Heart left ventricle (tissue), 16 donors: ENCODE data around the gene QPRT. TPM values are rescaled to one million over a fixed set of nuclear protein-coding genes. Genes with fewer than 3 reads are reported as not detected.
"Not testable (repeated sequence)": the region's sequence is repeated elsewhere in the genome, so short reads cannot be mapped to it uniquely, and the experiment has no call there.

Source experiments
- ATAC-seq, 4 donors: fragments of 200-7000 bp; cut with Tn5 transposase; one replicate each; pipeline ENCODE4 v1.9.1; 2020 to 2022; ENCODE audit warnings: moderate library complexity in 4 of 4, mild to moderate bottlenecking in 3 of 4, moderate number of reproducible peaks in 1 of 4
- DNase-seq, 5 donors: peaks; one replicate each; pipeline ENCODE4 v3.0.0-alpha.2; 2020
- H3K27ac ChIP-seq, 12 donors: fragments of 200-600 bp; sonication (generic) in 4 of 12; one replicate each; pipeline versions ENCODE4 v1.5.0 to v1.8.0; 2016 to 2022; ENCODE audit warnings: mild to moderate bottlenecking in 2 of 12
- H3K27me3 ChIP-seq, 9 donors: fragments of 200-600 bp; sonication (generic) in 2 of 9; one replicate each; pipeline versions ENCODE4 v1.5.1 to v1.8.0; 2016 to 2022; ENCODE audit warnings: mild to moderate bottlenecking in 3 of 9
- H3K36me3 ChIP-seq, 9 donors: fragments of 200-600 bp; sonication (generic) in 2 of 9; one replicate each; pipeline versions ENCODE4 v1.5.0 to v1.8.0; 2018 to 2022; ENCODE audit warnings: mild to moderate bottlenecking in 2 of 9
- H3K4me1 ChIP-seq, 12 donors: fragments of 200-600 bp; sonication (generic) in 4 of 12; one replicate each; pipeline versions ENCODE4 v1.5.0 to v1.8.0; 2016 to 2022; ENCODE audit warnings: mild to moderate bottlenecking in 3 of 12
- H3K4me3 ChIP-seq, 12 donors: fragments of 200-600 bp; sonication (generic) in 4 of 12; one replicate each; pipeline versions ENCODE4 v1.5.0 to v1.8.0; 2017 to 2022; ENCODE audit warnings: mild to moderate bottlenecking in 9 of 12, moderate library complexity in 4 of 12
- H3K9me3 ChIP-seq, 12 donors: fragments of 200-600 bp; sonication (generic) in 4 of 12; one replicate each; pipeline versions ENCODE4 v1.5.0 to v1.8.0; 2016 to 2022; ENCODE audit warnings: mild to moderate bottlenecking in 1 of 12
- POLR2A ChIP-seq, 2 donors: fragments of 450-650 bp; IDR thresholded peaks; one replicate each; pipeline ENCODE4 v1.6.1; 2017; ENCODE audit warnings: antibody characterized with exemption in 2 of 2, mild to moderate bottlenecking in 2 of 2, moderate library complexity in 2 of 2
- WGBS, 4 donors: extraction: QIAGEN DNeasy Blood & Tissue Kit in 2 of 4; methylation state at CpG; one replicate each; pipeline versions ENCODE4 v1.1.5 to v1.1.7; 2013 to 2018; 5-methylcytosine and 5-hydroxymethylcytosine counted together
- intact Hi-C, 10 donors: fragments of 100-400 bp; cut with DNase I; formaldehyde crosslinking; loops; one replicate each; pipeline versions ENCODE4 v1.11.1 to v1.14.2; 2022
- polyA plus RNA-seq, 2 donors: library from polyadenylated mRNA; stranded (reverse); fragments of 200-250 nt; gene quantifications; one replicate each; pipeline ENCODE4 v1.2.3, GENCODE V29; 2013
- total RNA-seq, 9 donors: library from RNA; depleted of rRNA in 2 of 9; stranded (reverse); fragments of >200 nt in 2 of 9; fragmentation: NEBNext Ultra II Directional in 3 of 9; extraction: Animal tissue kit (Norgen Biotek cat#: 25700) in 3 of 9; gene quantifications; one replicate each; pipeline versions ENCODE4 v1.1.0 to v1.2.4, GENCODE V29; 2016 to 2023
- TF ChIP-seq, protein P1 (sequence below), 12 donors: fragments of 200-600 bp; sonication (generic) in 4 of 12; IDR thresholded peaks; one replicate each; pipeline versions ENCODE4 v1.5.0 to v1.8.0; 2018 to 2022; ENCODE audit warnings: antibody characterized with exemption in 12 of 12, mild to moderate bottlenecking in 5 of 12
- donor health status: ischemic (EF 13 %, LVEDD 7.1; RV severe dilation, severe dysfunction).
- donor health status: healthy with polysubstance abuse.
- donor health status: DM: no; HTN: yes; CAD: no.
- donor health status: DM: no; HTN: no; CAD: no.
- donor health status: ischemic (EF 25% LVEDD 6.9; RV normal size, moderate dysfunction).
- donor health status: ischemic (EF 25% LVEDD 5.7; RV mildly dilated, moderate dysfunction).
- donor health status: healthy.
- donor health status: DM: yes; HTN: yes; CAD: no.
- donor health status: ischemic (EF 35%, LVEDD 5.7; RV mildly dilated, moderate dysfunction).
- donor health status: nonischemic (EF 11% LVEDD 7.7; RV severe dilation, severe dysfunction).
- donor health status: DM: yes; HTN: yes; CAD: no.
- donor health status: PGD.
- donor health status: ischemic (EF 29% LVEDD 5.4; RV normal size, mild dysfunction).
- donor health status: nonischemic (EF 23%, LVEDD 6.1; RV moderate dilation, normal function).

The QPRT gene
- total and polyA plus RNA-seq, 11 donors = 3.6 to 36.5 (median 23.1) TPM

DNA sequence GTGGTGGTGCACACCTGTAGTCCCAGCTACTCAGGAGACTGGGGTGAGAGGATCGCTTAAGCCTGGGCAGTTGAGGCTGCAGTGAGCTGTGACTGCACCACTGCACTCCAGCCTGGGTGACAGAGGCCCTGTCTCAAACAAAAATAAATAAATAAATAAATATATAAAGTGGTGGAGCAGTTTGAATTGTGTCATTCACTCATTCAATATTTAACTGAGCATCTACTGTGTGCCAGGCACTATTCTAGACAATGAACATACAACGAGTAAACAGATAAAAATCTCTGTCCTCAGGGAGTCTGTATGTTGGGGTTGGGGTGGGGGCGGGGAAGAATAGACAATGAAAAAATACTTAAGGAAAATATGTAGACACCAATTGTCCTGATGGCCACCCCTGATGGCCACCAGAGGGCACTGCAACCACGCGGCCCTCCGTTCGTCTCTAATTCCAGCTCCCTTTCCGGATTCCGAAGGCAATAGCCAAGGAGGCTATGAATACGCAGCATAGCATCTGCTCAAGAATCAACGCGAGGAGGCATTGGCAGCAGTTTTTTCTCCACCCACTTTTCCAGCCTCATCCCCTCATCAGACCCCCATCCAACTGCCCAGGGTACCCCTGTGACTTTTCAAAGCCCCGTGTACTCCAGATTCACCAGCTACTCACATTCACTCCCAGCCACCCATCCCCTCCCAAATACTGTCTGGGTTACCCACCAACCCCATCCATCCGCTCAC is 21.4 kb downstream of the QPRT start:
- ATAC-seq (peak; percentile 58 to 88 (median 85)), DNase-seq (peak; percentile 68 to 85 (median 74))
- no peaks in the 10 kb centered on the region for H3K36me3 ChIP-seq
- H3K4me1 ChIP-seq = peaks cover 0 to 7% (median 0%) of the 10 kb centered on the region in 12 donors
- WGBS, 4 donors = 12 to 16% (median 14%) methylated on average over 14 of the region's 14 CpGs
- intact Hi-C loops = loop anchor here in 8 of 10 donors (1.0 to 10.0 kb wide), 7 partner anchors 87 to 324 kb away; partner anchors contain the start of genes C16orf92 (in 5 of the 8), PAGR1 (in 1 of the 8) and PRRT2 (in 1 of the 8)
- no peak overlapping the region for H3K4me3 ChIP-seq
- H3K9me3 ChIP-seq = no peaks in the 10 kb centered on the region
- TF ChIP-seq, protein P1, sequence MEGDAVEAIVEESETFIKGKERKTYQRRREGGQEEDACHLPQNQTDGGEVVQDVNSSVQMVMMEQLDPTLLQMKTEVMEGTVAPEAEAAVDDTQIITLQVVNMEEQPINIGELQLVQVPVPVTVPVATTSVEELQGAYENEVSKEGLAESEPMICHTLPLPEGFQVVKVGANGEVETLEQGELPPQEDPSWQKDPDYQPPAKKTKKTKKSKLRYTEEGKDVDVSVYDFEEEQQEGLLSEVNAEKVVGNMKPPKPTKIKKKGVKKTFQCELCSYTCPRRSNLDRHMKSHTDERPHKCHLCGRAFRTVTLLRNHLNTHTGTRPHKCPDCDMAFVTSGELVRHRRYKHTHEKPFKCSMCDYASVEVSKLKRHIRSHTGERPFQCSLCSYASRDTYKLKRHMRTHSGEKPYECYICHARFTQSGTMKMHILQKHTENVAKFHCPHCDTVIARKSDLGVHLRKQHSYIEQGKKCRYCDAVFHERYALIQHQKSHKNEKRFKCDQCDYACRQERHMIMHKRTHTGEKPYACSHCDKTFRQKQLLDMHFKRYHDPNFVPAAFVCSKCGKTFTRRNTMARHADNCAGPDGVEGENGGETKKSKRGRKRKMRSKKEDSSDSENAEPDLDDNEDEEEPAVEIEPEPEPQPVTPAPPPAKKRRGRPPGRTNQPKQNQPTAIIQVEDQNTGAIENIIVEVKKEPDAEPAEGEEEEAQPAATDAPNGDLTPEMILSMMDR (IDR thresholded peaks at IDR 0.05) = peak; percentile 86 to 94 (median 88)
- no peak for TF ChIP-seq POLR2A (IDR thresholded peaks at IDR 0.05)
- no peaks in the 10 kb centered on the region for H3K27me3 ChIP-seq
- no peak overlapping the region for H3K27ac ChIP-seq

GRCh38 chr16:29701214-29701555 is 22.2 kb downstream of the QPRT start:
- Histone ChIP-seq H3K4me3 (no peak overlapping the region), H3K27me3 (no peaks in the 10 kb centered on the region), H3K9me3 (no peaks in the 10 kb centered on the region), H3K4me1 (peaks cover 0 to 7% (median 0%) of the 10 kb centered on the region in 12 donors), H3K27ac (no peak overlapping the region), H3K36me3 (no peaks in the 10 kb centered on the region)
- intact Hi-C loops = loop anchor here in 6 of 10 donors (1.0 to 10.0 kb wide), 7 partner anchors 86 to 324 kb away; partner anchors contain the start of genes C16orf92 (in 5 of the 6), PAGR1 (in 1 of the 6) and PRRT2 (in 1 of the 6)
- 68 to 79% (median 76%) methylated on average over 5 of the region's 5 CpGs for WGBS, 4 donors
- no peak for TF ChIP-seq POLR2A (IDR thresholded peaks at IDR 0.05)
- TF ChIP-seq, protein P1 (IDR thresholded peaks at IDR 0.05) = no peak
- ATAC-seq (no peak), DNase-seq (no peak)

GRCh38 chr16:29702269-29702668 is 23.3 kb downstream of the QPRT start:
- WGBS, 4 donors = 81 to 88% (median 85%) methylated on average over 13 of the region's 13 CpGs

DNA sequence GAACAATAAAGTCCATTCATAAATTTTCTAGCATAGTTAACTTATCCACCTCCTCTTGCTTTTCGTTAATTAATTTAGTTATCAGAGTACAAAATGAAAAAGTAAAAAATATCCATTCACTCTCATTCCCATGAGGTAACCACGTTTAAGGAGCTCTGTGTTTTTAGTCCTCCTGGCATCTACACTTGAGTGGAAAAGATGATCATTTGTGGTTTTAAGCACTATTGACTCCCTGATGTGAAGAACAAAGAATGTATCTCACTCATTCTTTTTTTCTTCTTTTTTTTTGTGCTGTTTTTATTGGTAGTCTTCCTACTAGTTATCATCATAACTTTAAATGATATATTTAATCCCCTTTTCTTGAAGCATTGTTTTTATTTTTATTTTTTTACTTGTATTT is 26.1 kb downstream of the QPRT start:
- Histone ChIP-seq H3K36me3 (no peaks in the 10 kb centered on the region), H3K4me1 (peaks cover 0 to 8% (median 0%) of the 10 kb centered on the region in 12 donors), H3K27ac (no peak overlapping the region), H3K9me3 (no peaks in the 10 kb centered on the region), H3K27me3 (no peaks in the 10 kb centered on the region), H3K4me3 (no peak overlapping the region)
- TF ChIP-seq POLR2A (IDR thresholded peaks at IDR 0.05) = no peak
- TF ChIP-seq, protein P1 (IDR thresholded peaks at IDR 0.05) = no peak
- ATAC-seq (no peak), DNase-seq (no peak)
- intact Hi-C loops = loop anchor here in 2 of 10 donors (10.0 kb wide), 2 partner anchors 110 to 320 kb away; partner anchors contain the start of genes C16orf92 (in 1 of the 2), PAGR1 (in 1 of the 2) and PRRT2 (in 1 of the 2)
- 65 to 70% (median 68%) methylated on average over 2 of the region's 2 CpGs for WGBS, 4 donors

More at GRCh38 chr16:29702269-29702668, 23.3 kb downstream of the QPRT start:
- peaks cover 0 to 7% (median 0%) of the 10 kb centered on the region in 12 donors for H3K4me1 ChIP-seq
- intact Hi-C loops = loop anchor here in 6 of 10 donors (5.0 to 10.0 kb wide), 6 partner anchors 85 to 323 kb away; partner anchors contain the start of genes C16orf92 (in 5 of the 6), PAGR1 (in 1 of the 6) and PRRT2 (in 1 of the 6)
- no peaks in the 10 kb centered on the region for H3K36me3 ChIP-seq
- no peaks in the 10 kb centered on the region for H3K27me3 ChIP-seq
- no peak for DNase-seq
- no peaks in the 10 kb centered on the region for H3K9me3 ChIP-seq
- TF ChIP-seq, protein P1 (IDR thresholded peaks at IDR 0.05) = no peak
- no peak for TF ChIP-seq POLR2A (IDR thresholded peaks at IDR 0.05)
- ATAC-seq = no peak
- H3K4me3 ChIP-seq = no peak overlapping the region
- peak overlapping the region in 1 of 12 donors; percentile 51 for H3K27ac ChIP-seq

GRCh38 chr16:29707160-29707559 is 28.2 kb downstream of the QPRT start:
- H3K4me1 ChIP-seq = peaks cover 0 to 22% (median 0%) of the 10 kb centered on the region in 12 donors
- H3K27me3 ChIP-seq, ATAC-seq, H3K9me3 ChIP-seq, H3K27ac ChIP-seq, H3K4me3 ChIP-seq, DNase-seq, H3K36me3 ChIP-seq: not testable (repeated sequence)
- 96 to 100% (median 100%) methylated on average over 1 of the region's 1 CpG for WGBS, 4 donors
- intact Hi-C loops = loop anchor here in 2 of 10 donors (10.0 kb wide), 2 partner anchors 108 to 318 kb away; partner anchors contain the start of genes C16orf92 (in 1 of the 2), PAGR1 (in 1 of the 2) and PRRT2 (in 1 of the 2)
